HL-60/S4 treated with phorbol 12-myristate 13-acetate at 8.2 ng/mL for 4 days and 3 days (cell line): ENCODE data around the gene BLOC1S6.

ENCODE experiments used
- in situ Hi-C: fragments of 300-500 bp; cut with MboI; formaldehyde crosslinking; loops from 2 replicates; pipeline ENCODE4 v1.15.0; 2022; ENCODE audit warnings: low sequenced_read_pairs

The BLOC1S6 gene

DNA sequence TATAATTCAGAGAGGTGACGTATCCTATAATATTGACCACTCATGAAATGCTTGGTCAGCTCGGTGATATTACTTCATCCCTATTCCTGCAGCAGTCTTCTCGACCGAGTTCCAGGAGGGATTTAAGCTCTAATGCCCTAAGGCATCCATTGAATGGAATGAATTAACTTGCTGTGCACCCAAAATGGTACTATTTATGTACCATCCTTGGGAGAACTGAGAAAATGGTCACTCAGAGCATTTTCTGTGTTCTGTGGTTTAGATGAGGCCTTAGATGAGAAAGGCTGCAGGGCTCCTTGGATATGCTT lies 638 bp downstream of the BLOC1S6 start:
- in situ Hi-C loops, result no loop called here

DNA sequence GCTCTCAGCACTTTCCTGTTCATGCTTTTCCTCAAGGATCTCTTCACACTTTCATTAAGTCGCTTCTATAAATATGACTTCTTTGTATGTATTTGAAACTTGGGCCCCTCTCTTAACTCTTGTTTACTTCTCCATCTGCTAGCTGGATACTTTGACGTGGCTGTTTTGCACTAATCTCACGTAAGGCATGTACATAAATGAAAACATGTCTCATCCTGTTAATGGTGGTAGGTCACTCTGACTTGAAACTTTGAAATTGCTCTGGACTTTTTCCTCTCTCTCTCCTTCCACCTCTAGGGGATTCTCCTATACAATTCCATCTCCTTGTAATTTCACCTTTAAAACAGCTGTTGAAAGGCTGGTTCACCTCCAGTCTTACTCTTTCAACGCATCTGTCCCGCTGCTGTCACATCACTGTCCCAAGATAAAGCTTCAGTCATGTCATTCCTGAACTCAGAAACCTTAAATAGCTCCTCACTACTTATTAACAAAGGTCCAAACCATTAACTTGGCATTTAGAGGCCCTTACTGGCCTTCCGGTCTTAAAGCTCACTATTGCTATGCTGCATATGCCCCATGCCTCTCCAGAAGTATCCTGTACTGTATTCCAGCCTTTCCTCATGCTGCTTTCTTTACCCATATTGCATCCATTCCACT lies 1.2 kb downstream of the BLOC1S6 start:
- in situ Hi-C loops, result no loop called here

DNA sequence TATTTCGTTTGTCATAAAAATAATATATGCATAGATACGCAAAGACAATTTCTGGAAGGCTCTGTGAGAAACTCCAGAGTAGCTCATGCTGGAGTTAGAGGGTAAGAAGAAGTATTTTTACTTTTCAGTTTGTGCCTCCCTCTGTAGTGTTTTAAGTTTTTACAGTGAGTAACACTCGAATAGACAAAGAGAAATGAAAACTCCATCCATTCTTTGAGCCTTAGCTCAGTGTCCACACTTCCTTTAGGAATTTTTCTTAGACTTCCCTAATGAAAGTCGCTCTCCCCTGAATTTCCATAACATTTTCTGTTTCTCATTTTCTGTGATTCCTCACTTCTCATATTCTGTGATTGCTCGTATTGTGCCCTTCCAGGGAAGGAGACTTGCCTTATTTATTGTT lies 2.1 kb downstream of the BLOC1S6 start:
- in situ Hi-C loops, result no loop called here

DNA sequence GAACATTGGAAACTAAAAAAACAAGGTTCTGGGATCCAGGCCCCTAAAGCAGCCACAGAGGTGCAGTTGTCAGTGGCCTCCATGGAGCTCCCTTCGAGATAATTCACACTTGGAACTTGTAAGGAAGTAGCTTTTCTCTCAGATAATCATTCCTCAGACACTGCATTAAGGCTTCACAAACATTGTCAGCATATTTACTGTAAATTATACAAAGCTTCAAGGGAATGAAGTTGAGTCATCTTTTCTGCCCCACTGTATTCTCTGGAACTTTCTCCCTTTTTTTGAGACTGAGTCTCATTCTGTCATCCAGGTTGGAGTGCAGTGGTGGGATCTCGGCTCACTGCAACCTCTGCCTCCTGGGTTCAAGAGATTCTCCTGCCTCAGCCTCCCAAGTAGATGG lies 7.1 kb downstream of the BLOC1S6 start:
- in situ Hi-C loops, result no loop called here

DNA sequence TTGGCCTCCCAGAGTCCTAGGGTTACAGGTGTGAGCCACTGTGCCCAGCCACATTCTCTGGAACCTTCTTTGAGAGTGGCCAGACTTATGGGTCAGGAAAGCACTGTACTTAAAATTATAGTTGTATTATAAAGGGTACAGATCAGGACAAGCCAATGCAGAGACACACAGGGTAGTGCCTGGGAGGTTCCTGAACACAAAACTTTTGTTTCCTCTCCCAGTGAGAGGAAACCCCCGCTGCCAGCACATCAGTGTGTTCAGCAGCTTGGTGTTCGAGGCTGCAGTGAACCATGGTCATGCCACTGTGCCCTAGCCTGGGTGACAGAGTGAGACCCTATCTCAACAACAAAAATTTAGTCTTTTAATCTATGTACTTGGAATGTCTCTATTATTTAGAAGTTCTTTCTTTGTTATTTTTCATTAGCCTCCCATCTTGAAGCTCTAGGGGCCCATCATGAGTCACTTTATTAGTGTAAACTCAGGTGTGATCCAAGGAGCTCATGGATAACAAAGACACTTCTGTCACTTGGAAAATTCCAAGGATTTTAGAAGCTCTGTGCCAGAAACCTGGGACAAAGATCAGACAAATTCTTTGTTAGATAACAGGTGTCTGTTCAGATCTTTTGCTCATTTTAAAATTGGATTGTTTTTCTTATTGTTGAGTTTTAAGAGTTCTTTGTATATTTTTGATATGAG lies 7.8 kb downstream of the BLOC1S6 start:
- in situ Hi-C loops, result no loop called here

DNA sequence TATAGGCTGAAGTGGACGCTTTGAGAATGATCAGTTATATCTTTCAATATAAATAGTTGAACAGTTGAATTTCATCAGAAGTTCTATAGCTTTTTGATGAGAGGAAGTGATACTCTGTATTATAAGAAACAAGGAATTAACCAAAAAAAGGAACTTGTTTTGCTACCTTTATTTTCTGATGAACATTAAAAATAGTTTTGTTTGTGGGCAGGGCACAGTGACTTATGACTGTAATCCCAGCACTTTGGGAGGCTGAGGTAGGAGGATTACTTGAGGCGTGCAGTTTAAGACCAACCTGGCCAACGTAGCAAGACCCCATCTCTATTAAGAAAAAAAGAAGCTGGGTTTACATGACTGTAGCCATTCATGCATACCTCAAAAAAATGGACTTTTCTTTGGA lies 16.7 kb downstream of the BLOC1S6 start:
- in situ Hi-C loops, result no loop called here

DNA sequence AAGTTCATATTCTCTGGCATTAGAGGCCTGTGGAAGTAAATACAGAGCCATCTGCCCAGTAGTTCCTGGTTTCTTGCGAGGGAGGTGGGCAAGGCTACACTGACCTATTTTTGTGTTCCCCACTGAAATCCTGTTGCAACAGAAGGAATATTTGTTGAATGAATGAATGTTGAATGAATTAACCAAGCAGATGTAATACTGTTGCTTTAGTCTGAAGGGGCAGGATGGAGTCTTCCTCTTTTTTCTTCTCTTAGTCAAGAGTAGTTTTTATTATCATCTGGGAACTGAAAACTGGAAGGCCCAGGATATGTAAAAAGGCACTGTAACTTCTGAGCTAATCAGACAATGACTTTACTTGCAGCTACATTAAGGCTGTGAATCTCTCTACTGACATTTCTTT lies 17.1 kb downstream of the BLOC1S6 start:
- in situ Hi-C loops, result no loop called here

DNA sequence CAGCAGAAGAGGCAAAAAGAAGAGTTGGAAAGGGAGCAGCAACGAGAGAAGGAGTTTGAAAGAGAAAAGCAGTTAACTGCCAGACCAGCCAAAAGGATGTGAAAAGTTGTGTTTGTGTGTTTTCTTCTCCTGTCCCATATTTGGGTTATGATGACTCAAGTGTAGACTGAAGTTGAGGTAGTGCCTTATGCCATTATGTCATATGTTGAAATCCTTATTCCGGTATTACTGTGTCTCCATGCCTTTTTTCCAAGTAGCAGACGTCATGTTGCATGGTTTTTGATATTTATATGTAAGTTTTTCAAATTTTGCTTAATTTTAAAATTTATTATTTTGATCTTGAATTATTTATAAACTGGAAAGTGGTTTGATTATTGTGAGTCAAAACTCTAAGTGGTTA lies 19.2 kb downstream of the BLOC1S6 start:
- in situ Hi-C loops, result no loop called here

DNA sequence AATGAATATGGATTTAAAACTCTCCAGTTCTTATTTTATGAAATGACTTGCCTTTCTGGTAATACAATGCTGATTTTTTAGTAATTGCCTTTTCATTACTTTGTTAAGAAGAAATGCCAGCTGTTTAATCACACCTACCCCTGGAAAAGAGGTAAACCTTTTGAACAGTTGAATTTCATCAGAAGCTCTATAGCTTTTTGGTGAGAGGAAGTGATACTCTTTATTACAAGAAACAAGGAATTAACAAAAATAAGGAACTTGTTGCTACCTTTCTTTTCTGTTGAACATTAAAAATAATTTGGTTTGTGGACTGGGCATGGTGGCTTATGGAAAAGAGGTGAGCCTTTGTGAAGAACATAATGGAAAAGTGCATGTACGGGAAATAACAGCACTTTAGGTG lies 19.7 kb downstream of the BLOC1S6 start:
- in situ Hi-C loops, result no loop called here

DNA sequence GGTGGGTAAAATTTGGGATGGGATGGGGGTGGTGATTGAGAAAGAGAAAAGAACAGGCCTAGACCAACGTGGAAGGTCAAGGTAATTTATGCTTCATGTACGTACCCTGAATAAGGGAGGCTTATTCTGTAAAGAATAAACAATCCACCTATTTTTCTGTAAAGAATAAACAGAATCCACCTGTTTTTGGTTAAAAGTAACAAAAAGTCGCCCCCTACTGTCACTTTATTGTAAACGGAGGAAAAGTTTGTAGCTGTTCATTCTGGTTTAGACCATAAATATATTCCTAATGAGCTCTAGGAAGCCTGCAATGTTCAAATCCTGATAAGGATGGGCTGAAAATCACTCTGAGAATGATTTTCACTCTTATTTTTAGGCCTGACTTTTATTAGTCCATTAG lies 24.1 kb downstream of the BLOC1S6 start:
- in situ Hi-C loops, result no loop called here

DNA sequence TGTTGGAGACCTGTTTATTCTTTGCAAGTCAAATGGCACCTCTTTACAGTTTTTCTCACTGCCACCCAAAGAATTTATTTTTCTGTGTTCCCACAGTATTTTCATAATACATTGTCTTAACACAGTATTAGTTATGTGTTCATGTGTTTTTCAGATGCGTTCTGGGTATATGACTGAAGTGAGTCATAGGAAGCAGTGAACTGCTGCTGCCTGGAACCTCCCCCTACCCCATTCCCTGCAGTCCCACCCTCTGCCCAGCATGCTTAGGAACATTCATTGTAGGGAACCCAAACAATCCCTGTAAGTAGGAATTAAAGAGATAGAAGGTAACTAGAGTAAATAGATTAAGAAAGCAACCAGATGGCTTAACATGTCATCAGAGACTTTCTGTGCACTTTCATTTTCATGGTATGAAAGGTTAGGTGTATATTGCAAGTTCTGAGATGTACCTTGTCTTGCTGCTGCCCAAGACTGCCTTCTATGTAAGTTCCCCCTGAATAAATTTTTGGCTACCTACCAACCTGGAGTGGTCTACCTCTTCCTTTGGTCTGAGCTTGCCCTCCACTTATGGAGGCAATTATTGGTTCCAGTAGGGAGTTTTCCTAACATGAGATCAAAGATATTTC lies 25.7 kb downstream of the BLOC1S6 start:
- in situ Hi-C loops, result no loop called here

DNA sequence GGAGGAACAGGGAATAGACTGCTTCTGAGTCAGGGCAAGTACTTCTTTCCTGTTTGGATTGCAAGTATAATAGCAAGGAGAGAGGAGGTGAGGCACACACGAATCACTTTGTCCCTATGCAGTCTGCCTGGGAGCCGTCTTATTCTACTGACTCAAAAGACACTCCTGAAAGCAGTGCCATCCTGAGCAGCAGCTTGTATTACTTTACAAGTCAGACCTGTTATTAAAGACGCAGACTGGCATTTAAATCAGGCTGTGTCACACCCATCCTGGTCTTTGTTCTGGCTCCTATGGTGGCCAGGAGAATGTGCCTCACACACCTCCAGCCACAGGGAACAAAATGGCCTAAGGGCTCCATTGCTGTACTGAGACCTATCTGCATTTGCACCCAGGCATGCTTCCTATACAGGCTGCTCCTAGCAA lies 29.7 kb downstream of the BLOC1S6 start:
- in situ Hi-C loops, result no loop called here

DNA sequence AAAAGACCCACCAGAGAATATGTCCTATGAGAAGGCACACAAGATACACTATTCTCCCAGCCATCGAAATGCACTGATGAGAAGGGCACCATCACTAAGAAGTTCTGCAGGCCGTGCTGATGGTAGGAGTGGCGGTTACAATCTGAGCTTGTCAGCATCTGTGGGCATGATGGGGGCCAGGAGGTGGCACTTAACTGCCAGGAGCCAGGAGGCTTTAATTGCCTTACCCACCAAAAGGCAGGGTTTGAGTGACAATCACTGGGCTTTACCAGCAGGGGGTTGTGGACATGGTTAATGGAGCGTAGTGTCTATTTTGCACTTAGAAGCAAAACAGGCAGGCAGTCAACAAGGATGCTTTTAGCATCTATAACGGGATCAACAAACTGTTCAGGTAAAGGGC lies 31.6 kb downstream of the BLOC1S6 start:
- in situ Hi-C loops, result no loop called here

DNA sequence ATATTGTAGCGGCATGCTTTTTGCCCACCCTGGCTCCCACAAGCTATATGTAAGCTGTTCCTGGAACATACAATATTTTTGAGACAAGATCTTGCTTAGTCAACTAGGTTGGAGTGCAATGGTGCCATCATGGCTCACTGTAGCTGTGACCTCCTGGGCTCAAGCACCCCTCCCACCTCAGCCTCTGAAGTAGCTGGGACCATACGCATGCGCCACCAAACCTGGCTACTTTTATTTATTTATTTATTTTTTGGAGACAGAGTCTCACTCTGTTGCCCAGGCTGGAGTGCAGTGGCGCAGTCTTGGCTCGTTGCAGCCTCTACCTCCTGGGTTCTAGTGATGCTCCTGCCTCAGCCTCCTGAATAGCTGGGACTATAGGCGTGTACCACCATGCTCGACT lies 41.0 kb downstream of the BLOC1S6 start:
- in situ Hi-C loops, result loop anchor here (25.0 kb wide), 1 partner anchor 441 kb away; the partner anchor contains the start of gene SHF

DNA sequence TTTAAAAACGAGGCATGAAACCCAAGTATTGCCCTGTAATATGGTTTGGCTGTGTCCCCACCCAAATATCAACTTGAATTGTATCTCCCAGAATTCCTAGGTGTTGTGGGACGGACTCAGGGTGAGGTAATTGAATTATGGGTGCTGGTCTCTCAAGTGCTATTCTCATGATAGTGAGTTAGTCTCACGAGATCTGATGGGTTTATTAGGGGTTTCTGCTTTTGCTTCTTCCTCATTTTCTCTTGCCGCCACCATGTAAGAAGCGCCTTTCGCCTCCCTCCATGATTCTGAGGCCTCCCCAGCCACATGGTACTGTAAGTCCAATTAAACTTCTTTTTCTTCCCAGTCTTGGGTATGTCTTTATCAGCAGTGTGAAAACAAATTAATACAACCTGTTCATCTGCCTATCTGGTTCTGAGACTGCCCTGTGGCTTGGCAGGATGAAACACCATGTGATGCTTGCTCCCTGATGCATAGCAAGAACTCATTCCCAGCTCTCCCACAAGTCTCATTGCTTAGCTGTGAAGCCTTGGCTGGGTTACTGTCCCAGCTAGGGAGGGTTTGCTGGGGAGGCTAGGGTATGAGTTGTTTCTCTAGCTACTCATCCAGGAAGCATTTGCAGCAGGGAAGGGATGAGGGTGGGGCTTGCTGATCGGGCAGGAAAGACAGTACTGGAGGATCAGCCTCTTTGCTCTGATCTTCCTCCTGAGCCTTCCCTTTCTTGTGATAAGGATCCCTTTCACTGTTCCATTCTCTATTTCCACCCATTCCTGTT lies 43.9 kb downstream of the BLOC1S6 start:
- in situ Hi-C loops, result loop anchor here (25.0 kb wide), 1 partner anchor 444 kb away; the partner anchor contains the start of gene SHF

DNA sequence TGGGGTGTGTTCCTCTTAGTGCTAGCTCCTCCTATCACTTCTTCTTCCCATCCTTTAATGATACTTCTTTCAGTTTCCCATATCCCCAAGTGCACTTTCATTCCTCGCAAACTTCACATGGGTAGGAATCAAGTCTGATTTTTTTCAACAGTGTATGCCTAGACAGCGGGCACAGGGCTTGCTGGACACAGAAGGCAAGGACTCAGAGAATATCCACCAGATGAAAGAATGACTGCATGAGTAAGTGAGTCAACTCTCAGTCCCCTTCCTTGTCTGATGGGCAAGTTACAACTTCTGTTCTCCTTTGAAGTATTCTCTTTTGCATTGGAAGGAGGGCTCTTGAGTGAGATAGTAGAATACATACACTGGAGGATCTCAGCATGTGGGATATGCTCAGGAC lies 44.6 kb downstream of the BLOC1S6 start:
- in situ Hi-C loops, result loop anchor here (25.0 kb wide), 1 partner anchor 444 kb away; the partner anchor contains the start of gene SHF

DNA sequence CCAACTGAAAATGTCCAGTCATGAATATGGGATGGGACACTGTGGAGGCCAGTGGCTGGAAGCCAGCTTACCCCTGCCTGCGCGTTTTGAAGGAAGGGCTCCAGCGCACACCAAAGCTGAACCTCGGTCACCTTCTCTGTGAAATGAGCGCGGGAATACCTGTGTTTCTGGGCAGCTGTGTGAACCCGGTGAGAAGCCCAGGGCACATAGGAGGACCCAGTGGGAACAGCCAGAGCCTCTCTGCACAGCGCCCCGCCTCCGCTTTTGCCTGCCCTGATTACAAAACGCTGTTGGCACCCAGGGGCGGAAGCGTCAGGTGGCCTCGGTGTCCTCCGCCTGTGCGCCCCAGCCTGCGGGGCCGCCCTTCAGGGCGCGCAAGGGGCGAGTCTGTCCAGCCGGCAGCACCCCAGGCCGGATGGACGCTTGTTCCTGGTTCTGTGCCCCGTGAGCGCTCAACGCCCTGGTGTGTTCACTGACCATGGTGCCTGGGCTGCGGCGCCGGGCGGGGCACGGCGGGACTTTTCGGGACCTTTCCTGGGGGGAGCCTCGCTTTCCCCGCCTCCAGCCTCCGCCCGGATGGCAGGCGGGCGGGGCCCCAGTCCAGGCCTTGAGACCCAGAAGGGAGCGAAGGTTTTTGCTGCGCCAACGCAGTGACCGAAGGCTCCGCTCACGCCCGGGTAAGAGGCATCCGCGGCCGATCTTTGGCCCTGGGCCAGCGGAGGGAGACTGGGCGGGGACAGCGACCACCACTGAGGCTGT lies 47.4 kb downstream of the BLOC1S6 start, which contains the start of gene SQOR:
Gene SQOR (plus strand): TSS at position 598 of the 759 bp plus-strand sequence. CDS start 23,895 bp downstream, outside the sequence.
- in situ Hi-C loops, result loop anchor here (25.0 kb wide), 1 partner anchor 447 kb away; the partner anchor contains the start of gene SHF

DNA sequence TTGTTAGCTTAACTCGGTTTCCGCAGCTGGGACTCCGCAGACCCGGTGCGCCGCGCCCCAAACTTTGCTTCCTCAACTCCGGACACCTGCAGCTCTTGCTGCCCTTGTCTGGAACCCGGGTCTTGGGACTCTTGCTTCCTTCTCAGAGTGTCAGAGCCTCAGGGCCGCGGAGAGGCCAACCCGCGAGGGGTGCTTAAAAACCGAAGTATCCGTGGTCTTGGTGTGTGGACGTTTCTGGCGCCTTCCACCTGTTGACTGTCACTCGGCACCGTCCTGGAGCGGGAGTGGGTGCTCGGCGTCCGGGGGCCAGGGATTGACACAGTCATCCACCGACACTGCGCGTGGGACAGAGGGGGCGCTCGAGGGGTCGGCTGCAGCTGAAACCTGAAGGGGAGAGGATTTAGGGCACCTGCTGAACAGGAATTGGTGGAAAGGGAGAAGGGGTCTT lies 48.0 kb downstream of the BLOC1S6 start:
- in situ Hi-C loops, result loop anchor here (25.0 kb wide), 1 partner anchor 448 kb away; the partner anchor contains the start of gene SHF

DNA sequence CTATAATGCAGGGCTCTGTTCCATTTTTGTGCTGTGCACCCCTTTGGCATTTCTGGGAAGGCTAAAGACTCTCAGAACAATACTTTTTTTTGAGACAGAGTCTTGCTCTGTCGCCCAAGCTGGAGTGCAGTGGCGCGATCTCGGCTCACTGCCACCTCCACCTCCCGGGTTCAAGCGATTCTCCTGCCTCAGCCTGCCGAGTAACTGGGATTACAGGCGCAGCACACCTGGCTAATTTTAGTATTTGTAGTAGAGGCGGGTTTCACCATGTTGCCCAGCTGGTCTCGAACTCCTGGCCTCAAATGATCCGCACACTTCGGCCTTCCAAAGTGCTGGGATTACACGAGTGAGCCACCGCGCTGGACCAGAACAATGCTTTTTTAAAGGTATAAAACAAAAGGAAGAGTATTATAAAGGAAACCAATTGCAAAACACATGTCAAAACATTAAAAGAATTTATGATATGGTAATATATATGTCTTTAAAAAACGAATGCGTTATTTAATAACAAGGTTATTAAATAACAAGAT lies 48.6 kb downstream of the BLOC1S6 start:
- in situ Hi-C loops, result loop anchor here (25.0 kb wide), 1 partner anchor 449 kb away; the partner anchor contains the start of gene SHF

DNA sequence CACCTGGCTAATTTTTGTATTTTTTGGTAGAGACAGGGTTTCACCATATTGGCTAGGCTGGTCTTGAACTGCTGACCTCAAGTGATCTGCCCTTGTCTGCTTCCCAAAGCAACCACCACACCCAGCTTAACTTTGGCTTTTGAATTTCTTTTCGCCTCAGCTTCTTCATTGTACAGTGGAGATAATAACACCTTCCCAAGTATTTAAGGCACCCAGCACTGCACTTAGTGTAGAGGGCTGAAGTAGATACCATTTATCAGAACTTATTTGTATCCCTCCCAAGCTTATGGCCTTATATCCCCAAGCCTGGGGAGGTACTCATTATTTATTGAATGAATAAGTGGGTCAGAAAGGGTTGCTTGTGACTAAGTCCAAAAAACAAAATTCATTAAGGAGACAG lies 50.0 kb downstream of the BLOC1S6 start:
- in situ Hi-C loops, result loop anchor here (25.0 kb wide), 1 partner anchor 450 kb away; the partner anchor contains the start of gene SHF
